Measurements from ENCODE around the gene LCLAT1.
"Not testable (repeated sequence)": the region's sequence is repeated elsewhere in the genome, so short reads cannot be mapped to it uniquely, and the experiment has no call there.

Gene LCLAT1

DNA sequence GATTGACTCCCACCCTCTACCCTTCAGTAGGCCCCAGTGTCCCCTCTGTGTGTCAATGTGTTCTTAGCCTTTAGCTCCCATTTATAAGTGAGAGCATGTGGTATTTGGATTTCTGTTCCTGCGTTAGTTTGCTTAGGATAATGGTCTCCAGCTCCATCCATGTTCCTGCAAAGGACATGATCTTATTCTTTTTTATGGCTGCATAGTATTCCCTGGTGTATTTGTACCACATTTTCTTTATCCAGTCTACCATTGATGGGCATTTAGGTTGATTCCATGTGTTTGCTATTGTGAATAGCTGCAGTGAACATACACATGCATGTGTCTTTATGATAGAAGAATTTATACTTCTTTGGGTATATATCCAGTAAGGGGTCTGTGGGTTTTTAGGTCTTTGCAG, 60.4 kb downstream of the LCLAT1 start:
- not testable (repeated sequence) for H3K9me3 ChIP-seq (ENCODE audit: control insufficient read depth, low read length); H3K4me3 ChIP-seq (ENCODE audit: extremely low read depth, insufficient read depth, low read length, poor library complexity, severe bottlenecking); H3K27ac ChIP-seq (ENCODE audit: low read depth, low read length, severe bottlenecking); H3K4me1 ChIP-seq (ENCODE audit: control insufficient read depth, insufficient read depth, low read length, poor library complexity, severe bottlenecking); H3K36me3 ChIP-seq (ENCODE audit: control insufficient read depth, insufficient read depth, low read length)
- no CpG with 5 or more reads among the region's 1 CpG for WGBS, 2 experiments (ENCODE audit: insufficient coverage in 2 of 2)

GRCh38 chr2:30509716-30510115, 62.7 kb downstream of the LCLAT1 start:
- WGBS, 2 experiments (ENCODE audit: insufficient coverage in 2 of 2): 91 to 92% methylated on average over 4 to 5 of the region's 5 CpGs
- H3K36me3 ChIP-seq (ENCODE audit: control insufficient read depth, insufficient read depth, low read length): no peaks in the 10 kb centered on the region
- peaks cover 11% of the 10 kb centered on the region for H3K4me1 ChIP-seq (ENCODE audit: control insufficient read depth, insufficient read depth, low read length, poor library complexity, severe bottlenecking)
- no peak overlapping the region for H3K4me3 ChIP-seq (ENCODE audit: extremely low read depth, insufficient read depth, low read length, poor library complexity, severe bottlenecking)
- no peak overlapping the region for H3K27ac ChIP-seq (ENCODE audit: low read depth, low read length, severe bottlenecking)
- peaks cover 5% of the 10 kb centered on the region for H3K9me3 ChIP-seq (ENCODE audit: control insufficient read depth, low read length)

- Histone ChIP-seq H3K4me3 (ENCODE audit: extremely low read depth, insufficient read depth, low read length, poor library complexity, severe bottlenecking) (no peak overlapping the region), H3K9me3 (ENCODE audit: control insufficient read depth, low read length) (peaks cover 5% of the 10 kb centered on the region), H3K4me1 (ENCODE audit: control insufficient read depth, insufficient read depth, low read length, poor library complexity, severe bottlenecking) (peaks cover 13% of the 10 kb centered on the region), H3K27ac (ENCODE audit: low read depth, low read length, severe bottlenecking) (no peak overlapping the region), H3K36me3 (ENCODE audit: control insufficient read depth, insufficient read depth, low read length) (no peaks in the 10 kb centered on the region)
- WGBS, 2 experiments (ENCODE audit: insufficient coverage in 2 of 2): 90% methylated on average over 2 of the region's 4 CpGs; no CpG with 5 or more reads in 1 of the 2 experiments
Measured at GRCh38 chr2:30510409-30510808, 63.4 kb downstream of the LCLAT1 start.

DNA sequence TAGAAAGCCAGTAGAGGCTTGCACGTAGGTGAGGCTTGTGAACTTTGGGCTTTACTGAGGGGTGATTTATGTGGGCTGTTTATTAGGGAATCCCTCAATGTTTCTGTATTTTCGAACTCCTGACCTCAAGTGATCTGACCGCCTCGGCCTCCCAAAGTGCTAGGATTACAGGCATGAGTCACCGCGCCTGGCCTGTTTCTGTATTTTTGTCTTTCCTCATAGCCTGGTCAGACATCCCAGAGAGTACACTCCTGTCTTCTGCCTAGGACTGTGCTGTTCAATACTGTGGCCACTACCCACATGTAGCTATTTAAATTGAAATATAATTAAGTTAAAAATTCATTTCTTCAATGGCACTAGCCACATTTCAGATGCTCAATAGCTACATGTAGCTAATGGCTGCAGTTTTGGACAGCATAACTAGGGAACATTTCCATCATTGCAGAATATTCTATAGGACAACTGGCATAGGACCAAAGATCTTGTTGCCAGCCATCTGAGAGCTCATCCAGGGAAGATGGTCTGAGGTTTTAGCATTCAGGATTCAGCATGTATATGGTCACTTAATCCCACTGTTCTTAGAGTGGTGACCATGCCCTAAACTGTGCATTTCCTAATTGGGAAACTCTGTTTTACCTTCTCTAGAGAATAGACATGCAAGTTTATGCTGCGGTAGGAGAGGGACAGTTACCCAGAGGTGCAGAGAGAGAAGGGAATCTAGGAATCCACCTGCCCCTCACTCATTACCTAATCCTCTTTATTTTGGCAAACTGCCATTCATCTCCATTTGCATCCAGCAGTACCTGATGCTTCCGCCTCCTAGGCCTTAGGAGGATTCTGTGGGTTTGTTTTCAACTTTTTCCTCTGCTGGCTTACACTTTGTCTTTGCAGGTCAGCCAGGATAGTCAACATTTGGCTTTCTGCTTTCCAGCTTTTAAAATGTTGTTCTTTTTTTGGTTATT, 64.4 kb downstream of the LCLAT1 start:
- H3K4me1 ChIP-seq (ENCODE audit: control insufficient read depth, insufficient read depth, low read length, poor library complexity, severe bottlenecking): peaks cover 13% of the 10 kb centered on the region
- WGBS, 2 experiments (ENCODE audit: insufficient coverage in 2 of 2): 74 to 78% methylated on average over 6 to 7 of the region's 8 CpGs
- no peaks in the 10 kb centered on the region for H3K36me3 ChIP-seq (ENCODE audit: control insufficient read depth, insufficient read depth, low read length)
- peak overlapping the region; percentile 72 for H3K27ac ChIP-seq (ENCODE audit: low read depth, low read length, severe bottlenecking)
- peaks cover 5% of the 10 kb centered on the region for H3K9me3 ChIP-seq (ENCODE audit: control insufficient read depth, low read length)
- H3K4me3 ChIP-seq (ENCODE audit: extremely low read depth, insufficient read depth, low read length, poor library complexity, severe bottlenecking): no peak overlapping the region

GRCh38 chr2:30512243-30512886, 65.3 kb downstream of the LCLAT1 start:
- no peak overlapping the region for H3K4me3 ChIP-seq (ENCODE audit: extremely low read depth, insufficient read depth, low read length, poor library complexity, severe bottlenecking)
- peaks cover 13% of the 10 kb centered on the region for H3K4me1 ChIP-seq (ENCODE audit: control insufficient read depth, insufficient read depth, low read length, poor library complexity, severe bottlenecking)
- H3K9me3 ChIP-seq (ENCODE audit: control insufficient read depth, low read length): peaks cover 5% of the 10 kb centered on the region
- H3K27ac ChIP-seq (ENCODE audit: low read depth, low read length, severe bottlenecking): no peak overlapping the region
- no CpG with 5 or more reads among the region's 3 CpGs for whole genome bisulfite sequencing, 2 experiments (ENCODE audit: insufficient coverage in 2 of 2)
- no peaks in the 10 kb centered on the region for H3K36me3 ChIP-seq (ENCODE audit: control insufficient read depth, insufficient read depth, low read length)

GRCh38 chr2:30513649-30514048, 66.6 kb downstream of the LCLAT1 start:
- not testable (repeated sequence) for H3K27ac ChIP-seq (ENCODE audit: low read depth, low read length, severe bottlenecking); H3K36me3 ChIP-seq (ENCODE audit: control insufficient read depth, insufficient read depth, low read length); H3K4me3 ChIP-seq (ENCODE audit: extremely low read depth, insufficient read depth, low read length, poor library complexity, severe bottlenecking); H3K9me3 ChIP-seq (ENCODE audit: control insufficient read depth, low read length)
- 33 to 51% methylated on average over 2 to 4 of the region's 5 CpGs for WGBS, 2 experiments (ENCODE audit: insufficient coverage in 2 of 2)
- H3K4me1 ChIP-seq (ENCODE audit: control insufficient read depth, insufficient read depth, low read length, poor library complexity, severe bottlenecking): peaks cover 13% of the 10 kb centered on the region

- peaks cover 13% of the 10 kb centered on the region for H3K4me1 ChIP-seq (ENCODE audit: control insufficient read depth, insufficient read depth, low read length, poor library complexity, severe bottlenecking)
- H3K27ac ChIP-seq (ENCODE audit: low read depth, low read length, severe bottlenecking): no peak overlapping the region
- no peak overlapping the region for H3K4me3 ChIP-seq (ENCODE audit: extremely low read depth, insufficient read depth, low read length, poor library complexity, severe bottlenecking)
- H3K36me3 ChIP-seq (ENCODE audit: control insufficient read depth, insufficient read depth, low read length): peaks cover 4% of the 10 kb centered on the region
- WGBS, 2 experiments (ENCODE audit: insufficient coverage in 2 of 2): 80 to 100% methylated on average over 1 of the region's 2 CpGs
- H3K9me3 ChIP-seq (ENCODE audit: control insufficient read depth, low read length): peaks cover 10% of the 10 kb centered on the region
Measured at GRCh38 chr2:30514134-30514847, 67.2 kb downstream of the LCLAT1 start.

DNA sequence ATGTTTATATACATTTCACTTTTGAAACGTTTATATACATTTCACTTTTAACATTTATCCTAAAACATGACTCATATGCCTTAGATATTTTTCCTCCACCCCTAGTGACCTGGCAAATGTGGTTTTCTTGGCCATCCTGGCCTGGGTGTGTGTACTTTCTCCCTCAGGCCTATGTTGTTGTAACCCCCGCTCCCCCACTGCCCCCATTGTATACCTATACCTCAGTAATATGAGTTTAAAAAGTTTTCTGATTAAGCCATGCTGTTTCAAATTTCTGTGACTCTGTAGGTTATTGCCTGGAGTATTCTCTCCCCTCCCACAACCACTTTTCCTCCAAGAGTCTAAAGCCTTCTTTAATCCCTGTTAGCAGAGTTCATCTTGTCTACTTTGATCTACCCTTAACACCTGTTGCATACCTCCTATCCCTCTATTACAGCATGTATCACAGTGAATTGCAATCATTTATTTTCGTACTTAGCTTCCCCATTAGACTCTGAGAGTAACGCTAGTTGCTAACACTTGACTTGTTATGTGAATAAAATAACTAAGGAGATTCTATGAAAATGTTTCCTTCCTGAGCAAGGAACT, 67.9 kb downstream of the LCLAT1 start:
- WGBS, 2 experiments (ENCODE audit: insufficient coverage in 2 of 2): 83% methylated on average over 2 of the region's 4 CpGs; no CpG with 5 or more reads in 1 of the 2 experiments
- Histone ChIP-seq H3K9me3 (ENCODE audit: control insufficient read depth, low read length) (peaks cover 17% of the 10 kb centered on the region), H3K27ac (ENCODE audit: low read depth, low read length, severe bottlenecking) (no peak overlapping the region), H3K36me3 (ENCODE audit: control insufficient read depth, insufficient read depth, low read length) (peaks cover 11% of the 10 kb centered on the region), H3K4me1 (ENCODE audit: control insufficient read depth, insufficient read depth, low read length, poor library complexity, severe bottlenecking) (peaks cover 13% of the 10 kb centered on the region), H3K4me3 (ENCODE audit: extremely low read depth, insufficient read depth, low read length, poor library complexity, severe bottlenecking) (no peak overlapping the region)

DNA sequence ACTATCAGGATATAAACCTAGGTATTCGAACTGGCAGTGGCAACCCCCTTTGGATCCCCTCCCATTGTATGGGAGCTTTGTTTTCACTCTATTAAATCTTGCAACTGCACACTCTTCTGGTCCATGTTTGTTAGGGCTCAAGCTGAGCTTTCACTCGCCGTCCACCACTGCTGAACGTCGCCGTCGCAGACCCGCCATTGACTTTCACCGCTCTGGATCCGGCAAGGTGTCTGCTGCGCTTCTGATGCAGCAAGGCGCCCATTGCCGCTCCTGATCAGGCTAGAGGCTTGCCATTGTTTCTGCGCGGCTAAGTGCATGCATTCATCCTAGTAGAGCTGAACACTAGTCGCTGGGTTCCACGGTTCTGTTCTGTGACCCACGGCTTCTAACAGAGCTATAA, 69.1 kb downstream of the LCLAT1 start:
- Histone ChIP-seq H3K36me3 (ENCODE audit: control insufficient read depth, insufficient read depth, low read length) (peaks cover 11% of the 10 kb centered on the region), H3K4me3 (ENCODE audit: extremely low read depth, insufficient read depth, low read length, poor library complexity, severe bottlenecking) (no peak overlapping the region), H3K27ac (ENCODE audit: low read depth, low read length, severe bottlenecking) (no peak overlapping the region), H3K4me1 (ENCODE audit: control insufficient read depth, insufficient read depth, low read length, poor library complexity, severe bottlenecking) (peaks cover 10% of the 10 kb centered on the region), H3K9me3 (ENCODE audit: control insufficient read depth, low read length) (peaks cover 18% of the 10 kb centered on the region)
- 86 to 88% methylated on average over 18 of the region's 18 CpGs for WGBS, 2 experiments (ENCODE audit: insufficient coverage in 2 of 2)

GRCh38 chr2:30519796-30520195, 72.8 kb downstream of the LCLAT1 start:
- 89 to 96% methylated on average over 14 to 16 of the region's 16 CpGs for WGBS, 2 experiments (ENCODE audit: insufficient coverage in 2 of 2)
- no peak overlapping the region for H3K27ac ChIP-seq (ENCODE audit: low read depth, low read length, severe bottlenecking)
- H3K4me1 ChIP-seq (ENCODE audit: control insufficient read depth, insufficient read depth, low read length, poor library complexity, severe bottlenecking): peaks cover 2% of the 10 kb centered on the region
- peaks cover 11% of the 10 kb centered on the region for H3K36me3 ChIP-seq (ENCODE audit: control insufficient read depth, insufficient read depth, low read length)
- no peak overlapping the region for H3K4me3 ChIP-seq (ENCODE audit: extremely low read depth, insufficient read depth, low read length, poor library complexity, severe bottlenecking)
- H3K9me3 ChIP-seq (ENCODE audit: control insufficient read depth, low read length): peaks cover 18% of the 10 kb centered on the region

Measured in mesodermal cell (in vitro differentiated cells).